Measurements from ENCODE around the gene ARSD.

DNA sequence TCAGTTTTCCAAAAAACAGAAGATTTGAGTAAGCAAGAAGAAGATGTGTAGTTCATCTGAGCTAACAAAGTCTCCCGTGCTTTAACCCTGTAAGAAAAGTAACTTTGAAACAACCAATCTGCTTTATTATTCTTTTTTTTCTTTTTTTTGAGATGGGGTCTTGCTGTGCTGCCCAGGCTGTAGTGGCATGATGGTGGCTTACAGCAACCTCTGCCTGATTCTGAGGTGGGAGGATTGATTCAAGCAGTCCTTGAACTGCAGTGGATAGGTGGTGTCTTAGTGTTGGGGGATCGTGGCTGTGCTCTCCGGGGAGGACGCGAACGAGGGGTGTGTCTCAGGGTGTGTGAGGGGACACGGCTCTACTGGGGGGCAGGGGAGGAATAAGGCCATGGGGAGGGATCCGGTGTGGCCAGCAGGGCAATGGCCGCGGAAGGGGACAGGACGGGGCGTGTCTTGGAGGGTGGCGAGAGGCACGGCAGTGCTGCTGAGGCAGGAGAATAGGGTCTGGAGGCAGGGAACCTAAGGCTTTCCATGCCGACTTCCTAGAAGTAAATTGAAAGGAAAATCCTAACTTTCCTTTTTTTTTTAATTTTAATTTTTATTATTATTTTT is 2.4 kb downstream of the ARSD start:
- TF ChIP-seq, protein P1, sequence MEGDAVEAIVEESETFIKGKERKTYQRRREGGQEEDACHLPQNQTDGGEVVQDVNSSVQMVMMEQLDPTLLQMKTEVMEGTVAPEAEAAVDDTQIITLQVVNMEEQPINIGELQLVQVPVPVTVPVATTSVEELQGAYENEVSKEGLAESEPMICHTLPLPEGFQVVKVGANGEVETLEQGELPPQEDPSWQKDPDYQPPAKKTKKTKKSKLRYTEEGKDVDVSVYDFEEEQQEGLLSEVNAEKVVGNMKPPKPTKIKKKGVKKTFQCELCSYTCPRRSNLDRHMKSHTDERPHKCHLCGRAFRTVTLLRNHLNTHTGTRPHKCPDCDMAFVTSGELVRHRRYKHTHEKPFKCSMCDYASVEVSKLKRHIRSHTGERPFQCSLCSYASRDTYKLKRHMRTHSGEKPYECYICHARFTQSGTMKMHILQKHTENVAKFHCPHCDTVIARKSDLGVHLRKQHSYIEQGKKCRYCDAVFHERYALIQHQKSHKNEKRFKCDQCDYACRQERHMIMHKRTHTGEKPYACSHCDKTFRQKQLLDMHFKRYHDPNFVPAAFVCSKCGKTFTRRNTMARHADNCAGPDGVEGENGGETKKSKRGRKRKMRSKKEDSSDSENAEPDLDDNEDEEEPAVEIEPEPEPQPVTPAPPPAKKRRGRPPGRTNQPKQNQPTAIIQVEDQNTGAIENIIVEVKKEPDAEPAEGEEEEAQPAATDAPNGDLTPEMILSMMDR (IDR thresholded peaks at IDR 0.05; ENCODE audit: insufficient read depth, low read depth, low read length), result no peak
- no peak for TF ChIP-seq EZH2 (IDR thresholded peaks at IDR 0.05; ENCODE audit: insufficient read depth, low read length)
